ENCODE results near the gene KRTAP12-3.

- TF ChIP-seq POLR2A (IDR thresholded peaks at IDR 0.05) (no peak), CTCF (IDR thresholded peaks at IDR 0.05) (no peak)
Measured at GRCh38 chr21:44656868-44657267, 864 bp upstream of the KRTAP12-3 start.
